B cell (primary cell): ENCODE measurements around the gene XYLT1. TPM values are rescaled to one million over a fixed set of nuclear protein-coding genes. Genes with fewer than 3 reads are reported as not detected.

Experiments
- ATAC-seq: fragments of 200-7000 bp; cut with Tn5 transposase; one replicate; pipeline ENCODE4 v1.10.0; 2021; ENCODE audit warnings: low read depth, mild to moderate bottlenecking, moderate number of reproducible peaks, moderate library complexity
- CTCF ChIA-PET: fragments of 350-600 bp; sonication (Branson Sonifier 250); formaldehyde crosslinking; loops from one replicate; lab custom pipeline; 2021; ENCODE audit warnings: antibody characterized with exemption, inconsistent platforms; lab: Charles Lee
- POLR2A ChIA-PET: fragments of 350-600 bp; sonication (Branson Sonifier 250); formaldehyde crosslinking; loops from one replicate; lab custom pipeline; 2021; ENCODE audit warnings: antibody characterized with exemption; lab: Charles Lee
- DNase-seq: peaks from one replicate; pipeline ENCODE4 v3.0.0; 2013
- H2AFZ ChIP-seq: 2 replicates; pipeline ENCODE4 v1.6.1; 2012; ENCODE audit warnings: mild to moderate bottlenecking, low read depth, low read length; ENCODE audit not compliant: insufficient read depth, poor library complexity, severe bottlenecking
- H3K27ac ChIP-seq, 2 donors: 1 replicate in 1 of 2; 2 replicates in 1 of 2; pipeline ENCODE4 v1.5.1; 2012 to 2013; ENCODE audit warnings: low read length in 2 of 2, mild to moderate bottlenecking in 2 of 2, moderate library complexity in 1 of 2
- H3K27me3 ChIP-seq, 4 experiments: fragments of 200-600 bp in 1 of 4; sonication (generic) in 1 of 4; replicated peaks in 1 of 4; 1 replicate in 2 of 4; 2 replicates in 2 of 4; pipeline versions ENCODE4 v1.6.1 to v1.7.0; 2013 to 2016; ENCODE audit warnings: low read length in 3 of 4, mild to moderate bottlenecking in 2 of 4, mixed read lengths in 1 of 4, moderate library complexity in 1 of 4; ENCODE audit not compliant: insufficient read depth in 4 of 4, control insufficient read depth in 3 of 4; ENCODE audit errors: control extremely low read depth in 1 of 4
- H3K36me3 ChIP-seq, 2 experiments: replicated peaks in 1 of 2; 1 replicate in 1 of 2; 2 replicates in 1 of 2; pipeline versions ENCODE4 v1.6.1 to v1.7.1; 2013; ENCODE audit warnings: low read length in 1 of 2; ENCODE audit not compliant: insufficient read depth in 2 of 2, control insufficient read depth in 1 of 2; ENCODE audit errors: control extremely low read depth in 1 of 2, extremely low read depth in 1 of 2
- H3K4me1 ChIP-seq, 2 donors: fragments of 200-600 bp in 1 of 2; sonication (generic) in 1 of 2; 1 replicate in 1 of 2; 2 replicates in 1 of 2; pipeline versions ENCODE4 v1.5.1 to v1.6.1; 2013 to 2017; ENCODE audit warnings: low read length in 2 of 2; ENCODE audit not compliant: control insufficient read depth in 2 of 2, insufficient read depth in 2 of 2
- H3K4me2 ChIP-seq: replicated peaks from 2 replicates; pipeline ENCODE3; 2012; ENCODE audit warnings: mild to moderate bottlenecking, low read depth, low read length; ENCODE audit not compliant: poor library complexity, severe bottlenecking
- H3K4me3 ChIP-seq, 5 experiments: fragments of 200-600 bp in 1 of 5; sonication (generic) in 1 of 5; 1 replicate in 3 of 5; 2 replicates in 2 of 5; pipeline versions ENCODE4 v1.5.1 to v1.7.0; 2011 to 2016; ENCODE audit warnings: low read length in 4 of 5, mild to moderate bottlenecking in 4 of 5, low read depth in 2 of 5, control low read depth in 1 of 5, moderate library complexity in 1 of 5; ENCODE audit not compliant: insufficient read depth in 1 of 5; ENCODE audit errors: control extremely low read depth in 1 of 5, extremely low read depth in 1 of 5
- H3K79me2 ChIP-seq: fragments of 200-600 bp; sonication (generic); one replicate; pipeline ENCODE4 v1.6.0; 2016; ENCODE audit warnings: low read length; ENCODE audit not compliant: control insufficient read depth, insufficient read depth
- H3K9ac ChIP-seq: fragments of 200-600 bp; sonication (generic); 2 replicates; pipeline ENCODE4 v1.6.1; 2017; ENCODE audit warnings: mild to moderate bottlenecking, low read length, moderate library complexity
- H3K9me3 ChIP-seq, 3 donors: one replicate each; pipeline versions ENCODE4 v1.6.1 to v1.7.1; 2013; ENCODE audit warnings: low read length in 2 of 3; ENCODE audit not compliant: control insufficient read depth in 2 of 3, insufficient read depth in 1 of 3; ENCODE audit errors: control extremely low read depth in 1 of 3
- H4K20me1 ChIP-seq: 2 replicates; pipeline ENCODE4 v1.6.0; 2012; ENCODE audit warnings: mild to moderate bottlenecking, low read length; ENCODE audit not compliant: insufficient read depth, control insufficient read depth, poor library complexity, severe bottlenecking
- H3K27ac Mint-ChIP-seq: one replicate; pipeline ENCODE4 v1.8.0; 2021; ENCODE audit warnings: mixed read lengths
- H3K27me3 Mint-ChIP-seq: one replicate; pipeline ENCODE4 v1.8.0; 2021; ENCODE audit warnings: mixed read lengths
- H3K4me1 Mint-ChIP-seq: one replicate; pipeline ENCODE4 v1.8.0; 2021; ENCODE audit warnings: mixed read lengths
- H3K4me3 Mint-ChIP-seq: one replicate; pipeline ENCODE4 v1.8.0; 2021; ENCODE audit warnings: mixed read lengths
- H3K9me3 Mint-ChIP-seq: one replicate; pipeline ENCODE4 v1.8.0; 2022; ENCODE audit warnings: mixed read lengths; ENCODE audit not compliant: insufficient read depth
- CTCF ChIP-seq: fragments of 200-600 bp; IDR thresholded peaks from one replicate; pipeline ENCODE4 v1.8.0; 2022; ENCODE audit warnings: antibody characterized with exemption, mild to moderate bottlenecking
- EZH2 ChIP-seq: IDR thresholded peaks from 2 replicates; pipeline ENCODE4 v1.6.1; 2012; ENCODE audit warnings: borderline replicate concordance, low read depth, mild to moderate bottlenecking, moderate library complexity, low read length; ENCODE audit not compliant: insufficient read depth, poor library complexity, severe bottlenecking
- WGBS: methylation state at CpG from one replicate; pipeline ENCODE4 v1.1.5; 2013; ENCODE audit warnings: missing lambda C conversion rate; ENCODE audit not compliant: insufficient coverage; 5-methylcytosine and 5-hydroxymethylcytosine counted together
- intact Hi-C: fragments of 100-400 bp; cut with micrococcal nuclease; formaldehyde crosslinking; loops from one replicate; pipeline ENCODE4 v1.10.0; 2022
- polyA plus RNA-seq: library from polyadenylated mRNA; depleted of rRNA; stranded (reverse); fragments of >200 nt; gene quantifications from 2 replicates; pipeline ENCODE4 v1.2.3, GENCODE V29; 2012
- total RNA-seq, 2 donors: library from RNA; stranded (reverse); fragments of 120-200 nt in 1 of 2; gene quantifications; 1 replicate in 1 of 2; 2 replicates in 1 of 2; pipeline versions ENCODE4 v1.2.3 to v1.2.4, GENCODE V29; 2013 to 2022

XYLT1 gene
- total and polyA plus RNA-seq, 2 donors (not counting 1 experiment from before 2014, with no cell fraction given) = 8.7 to 59.6 TPM

GRCh38 chr16:17426451-17426850 is 44.3 kb downstream of the XYLT1 start:
- Histone ChIP-seq H3K79me2 (peaks cover 90% of the 10 kb centered on the region), H2AFZ (no peak overlapping the region), H3K36me3 (peaks cover 0 to 8% of the 10 kb centered on the region in 2 experiments), H3K4me2 (no peak overlapping the region), H3K4me1 (peaks cover 0 to 4% of the 10 kb centered on the region in 2 donors), H4K20me1 (peaks cover 37% of the 10 kb centered on the region), H3K27me3 (no peaks in the 10 kb centered on the region), H3K9me3 (peaks cover 0 to 5% (median 0%) of the 10 kb centered on the region in 3 donors), H3K9ac (no peak overlapping the region), H3K4me3 (no peak overlapping the region), H3K27ac (no peak overlapping the region)
- TF ChIP-seq EZH2 = no peak
- TF ChIP-seq CTCF = no peak
- no CpG with 5 or more reads among the region's 2 CpGs for WGBS
- POLR2A ChIA-PET = no interaction called here
- no peak overlapping the region for H3K27ac Mint-ChIP-seq
- peaks cover 29% of the 10 kb centered on the region for H3K4me1 Mint-ChIP-seq
- ATAC-seq (no peak), DNase-seq (no peak)
- H3K4me3 Mint-ChIP-seq = no peak overlapping the region
- H3K27me3 Mint-ChIP-seq = no peaks in the 10 kb centered on the region
- CTCF ChIA-PET = no interaction called here
- H3K9me3 Mint-ChIP-seq = no peaks in the 10 kb centered on the region
- intact Hi-C loops = no loop called here

GRCh38 chr16:17424771-17425170 is 46.0 kb downstream of the XYLT1 start:
- intact Hi-C loops = no loop called here
- Histone ChIP-seq H3K27ac (no peak overlapping the region), H3K4me1 (peaks cover 0 to 4% of the 10 kb centered on the region in 2 donors), H3K9me3 (peaks cover 0 to 5% (median 0%) of the 10 kb centered on the region in 3 donors), H2AFZ (no peak overlapping the region), H4K20me1 (peaks cover 36% of the 10 kb centered on the region), H3K36me3 (peaks cover 0 to 8% of the 10 kb centered on the region in 2 experiments), H3K79me2 (peaks cover 86% of the 10 kb centered on the region), H3K4me2 (no peak overlapping the region), H3K27me3 (no peaks in the 10 kb centered on the region), H3K9ac (no peak overlapping the region), H3K4me3 (no peak overlapping the region)
- ATAC-seq = no peak
- DNase-seq = no peak
- Mint-ChIP-seq H3K4me3 (no peak overlapping the region), H3K4me1 (peaks cover 27% of the 10 kb centered on the region), H3K27me3 (no peaks in the 10 kb centered on the region), H3K9me3 (no peaks in the 10 kb centered on the region), H3K27ac (no peak overlapping the region)
- ChIA-PET POLR2A (interaction anchor here (0.5 to 1.2 kb wide), 2 partner anchors 24 to 125 kb away, joined by 3 to 11 read pairs; no protein-coding TSS in a partner anchor), CTCF (no interaction called here)
- WGBS = 100% methylated on average over 3 of the region's 5 CpGs
- no peak for TF ChIP-seq EZH2
- TF ChIP-seq CTCF = no peak
